ENCODE data around the gene DSCAML1. TPM values are rescaled to one million over a fixed set of nuclear protein-coding genes. Genes with fewer than 3 reads are reported as not detected.

Gene DSCAML1
- total RNA-seq, 1 donor from 2014 or later: 0.95 TPM

GRCh38 chr11:117620659-117621058, 176.4 kb downstream of the DSCAML1 start:
- no peak for DNase-seq
- intact Hi-C loops (cut with DNase I): no loop called here
- no peak for ATAC-seq
- Histone ChIP-seq H3K9me3 (peaks cover 5% of the 10 kb centered on the region), H3K4me3 (no peak overlapping the region), H3K27me3 (ENCODE audit: low read depth) (no peaks in the 10 kb centered on the region), H3K36me3 (no peaks in the 10 kb centered on the region), H3K27ac (no peak overlapping the region), H3K4me1 (no peaks in the 10 kb centered on the region)
- TF ChIP-seq, protein P1, sequence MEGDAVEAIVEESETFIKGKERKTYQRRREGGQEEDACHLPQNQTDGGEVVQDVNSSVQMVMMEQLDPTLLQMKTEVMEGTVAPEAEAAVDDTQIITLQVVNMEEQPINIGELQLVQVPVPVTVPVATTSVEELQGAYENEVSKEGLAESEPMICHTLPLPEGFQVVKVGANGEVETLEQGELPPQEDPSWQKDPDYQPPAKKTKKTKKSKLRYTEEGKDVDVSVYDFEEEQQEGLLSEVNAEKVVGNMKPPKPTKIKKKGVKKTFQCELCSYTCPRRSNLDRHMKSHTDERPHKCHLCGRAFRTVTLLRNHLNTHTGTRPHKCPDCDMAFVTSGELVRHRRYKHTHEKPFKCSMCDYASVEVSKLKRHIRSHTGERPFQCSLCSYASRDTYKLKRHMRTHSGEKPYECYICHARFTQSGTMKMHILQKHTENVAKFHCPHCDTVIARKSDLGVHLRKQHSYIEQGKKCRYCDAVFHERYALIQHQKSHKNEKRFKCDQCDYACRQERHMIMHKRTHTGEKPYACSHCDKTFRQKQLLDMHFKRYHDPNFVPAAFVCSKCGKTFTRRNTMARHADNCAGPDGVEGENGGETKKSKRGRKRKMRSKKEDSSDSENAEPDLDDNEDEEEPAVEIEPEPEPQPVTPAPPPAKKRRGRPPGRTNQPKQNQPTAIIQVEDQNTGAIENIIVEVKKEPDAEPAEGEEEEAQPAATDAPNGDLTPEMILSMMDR (IDR thresholded peaks at IDR 0.05): no peak

DNA sequence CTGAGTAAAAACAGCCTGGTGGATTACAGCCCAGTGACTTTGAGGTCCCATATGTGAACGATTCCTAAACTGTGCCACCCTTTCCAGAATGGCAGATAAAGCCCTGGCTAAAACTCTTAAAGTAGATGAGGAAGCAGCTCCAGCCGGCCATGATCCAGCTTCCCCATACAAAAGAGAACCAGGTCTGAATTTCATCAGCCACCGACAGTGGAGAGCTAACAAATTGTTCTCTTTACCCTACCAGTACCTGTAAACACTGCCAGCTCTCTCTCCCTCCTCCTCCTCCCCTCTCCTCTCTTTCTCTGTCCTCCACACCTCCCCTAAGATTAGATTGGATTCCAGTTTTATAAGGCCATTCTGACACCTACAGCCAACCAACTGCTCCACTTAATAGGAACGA, 176.9 kb downstream of the DSCAML1 start:
- no peaks in the 10 kb centered on the region for H3K36me3 ChIP-seq
- TF ChIP-seq, protein P1 (IDR thresholded peaks at IDR 0.05): no peak
- DNase-seq (no peak), ATAC-seq (no peak)
- H3K4me1 ChIP-seq: no peaks in the 10 kb centered on the region
- no peak overlapping the region for H3K4me3 ChIP-seq
- intact Hi-C loops (cut with DNase I): no loop called here
- H3K9me3 ChIP-seq: peaks cover 5% of the 10 kb centered on the region
- H3K27ac ChIP-seq: no peak overlapping the region
- H3K27me3 ChIP-seq (ENCODE audit: low read depth): no peaks in the 10 kb centered on the region

DNA sequence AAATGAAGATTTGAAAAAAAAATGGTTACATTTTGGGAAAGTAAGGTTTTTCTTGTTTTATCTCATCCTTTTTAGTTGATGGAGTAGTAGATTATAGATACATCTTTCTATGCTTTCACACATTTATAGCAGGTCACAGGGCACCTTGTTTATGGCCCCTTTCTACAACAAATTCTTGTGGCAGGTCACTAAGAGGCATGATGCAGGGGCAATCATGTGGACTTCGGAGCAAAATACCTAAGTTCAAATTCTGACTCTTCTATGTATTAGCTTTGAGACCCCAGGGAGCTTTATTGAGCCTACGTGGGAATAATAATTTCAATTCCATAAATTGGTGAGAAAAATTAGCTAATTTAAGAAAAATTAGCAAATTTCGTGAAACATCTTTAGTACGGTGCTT, 177.4 kb downstream of the DSCAML1 start:
- Histone ChIP-seq H3K4me3 (no peak overlapping the region), H3K9me3 (peaks cover 5% of the 10 kb centered on the region), H3K36me3 (no peaks in the 10 kb centered on the region), H3K4me1 (no peaks in the 10 kb centered on the region), H3K27ac (no peak overlapping the region), H3K27me3 (ENCODE audit: low read depth) (no peaks in the 10 kb centered on the region)
- ATAC-seq (no peak), DNase-seq (no peak)
- intact Hi-C loops (cut with DNase I): no loop called here
- TF ChIP-seq, protein P1 (IDR thresholded peaks at IDR 0.05): no peak

GRCh38 chr11:117618982-117619355, 178.0 kb downstream of the DSCAML1 start:
- no peak overlapping the region for H3K4me3 ChIP-seq
- TF ChIP-seq, protein P1 (IDR thresholded peaks at IDR 0.05): no peak
- no peak for DNase-seq
- H3K27me3 ChIP-seq (ENCODE audit: low read depth): no peaks in the 10 kb centered on the region
- H3K9me3 ChIP-seq: peaks cover 5% of the 10 kb centered on the region
- no peak overlapping the region for H3K27ac ChIP-seq
- intact Hi-C loops (cut with DNase I): no loop called here
- no peak for ATAC-seq
- H3K4me1 ChIP-seq: no peaks in the 10 kb centered on the region
- H3K36me3 ChIP-seq: no peaks in the 10 kb centered on the region

DNA sequence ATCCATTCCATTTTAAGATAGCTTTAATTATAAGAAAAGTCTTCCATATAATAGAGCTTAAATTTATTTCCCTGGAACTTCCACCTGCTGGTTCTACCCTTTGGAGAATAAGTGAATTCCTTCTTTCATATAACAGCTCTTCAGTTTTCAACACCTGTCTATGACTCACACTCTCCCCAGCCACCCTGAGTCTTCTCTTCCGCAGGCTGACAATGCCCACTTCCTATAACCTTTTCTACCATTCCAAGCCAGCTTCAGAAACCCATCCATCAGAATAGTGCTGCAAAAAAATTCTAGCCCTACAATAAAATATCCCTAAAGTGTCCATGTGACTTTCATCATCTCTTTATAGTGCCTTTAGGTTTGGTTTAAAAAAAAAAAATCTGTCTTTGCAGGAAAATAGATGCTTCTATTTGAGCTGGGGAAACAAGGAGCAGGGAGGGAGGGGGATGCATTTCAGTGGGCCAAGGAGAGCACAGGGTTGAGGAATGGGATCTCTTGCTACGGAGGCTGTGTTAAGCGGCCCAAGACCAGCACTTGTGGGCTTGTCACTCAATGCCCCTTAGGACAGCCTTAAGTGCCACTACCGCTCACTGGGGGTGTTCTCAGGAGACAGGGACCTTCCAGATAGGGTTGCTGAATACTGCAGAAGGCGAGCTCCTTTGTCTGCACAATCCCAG, 178.6 kb downstream of the DSCAML1 start:
- no peak for ATAC-seq
- TF ChIP-seq, protein P1 (IDR thresholded peaks at IDR 0.05): no peak

More for the DNA sequence above, 178.6 kb downstream of the DSCAML1 start:
- peaks cover 5% of the 10 kb centered on the region for H3K9me3 ChIP-seq
- H3K36me3 ChIP-seq: no peaks in the 10 kb centered on the region
- no peaks in the 10 kb centered on the region for H3K4me1 ChIP-seq
- no peaks in the 10 kb centered on the region for H3K27me3 ChIP-seq (ENCODE audit: low read depth)
- H3K4me3 ChIP-seq: no peak overlapping the region
- H3K27ac ChIP-seq: no peak overlapping the region
- no peak for DNase-seq
- intact Hi-C loops (cut with DNase I): no loop called here

Data from lower lobe of right lung (tissue), 2 donors.